Transverse colon (tissue), 4 donors: Measurements from ENCODE around the gene CEP290.
A peak's percentile ranks its signal among the peaks of the same experiment; 100 is the strongest.

ENCODE experiments used
- POLR2AphosphoS5 ChIP-seq, 3 donors: sonication (generic); formaldehyde crosslinking; IDR thresholded peaks; one replicate each; pipeline ENCODE4 v1.6.1; 2016; ENCODE audit warnings: antibody characterized with exemption in 3 of 3
- TF ChIP-seq, protein P1 (sequence below), 5 experiments: fragments of 200-600 bp in 3 of 5; fragments of 450-650 bp in 2 of 5; sonication (generic) in 3 of 5; IDR thresholded peaks; 1 replicate in 2 of 5; 2 replicates in 3 of 5; pipeline ENCODE4 v1.5.1; 2016 to 2017; ENCODE audit warnings: antibody characterized with exemption in 5 of 5, inconsistent platforms in 3 of 5, mild to moderate bottlenecking in 2 of 5, moderate library complexity in 1 of 5

- TF ChIP-seq POLR2AphosphoS5 (IDR thresholded peaks at IDR 0.05), result peak in 1 of 3 donors; percentile 19
- TF ChIP-seq, protein P1, sequence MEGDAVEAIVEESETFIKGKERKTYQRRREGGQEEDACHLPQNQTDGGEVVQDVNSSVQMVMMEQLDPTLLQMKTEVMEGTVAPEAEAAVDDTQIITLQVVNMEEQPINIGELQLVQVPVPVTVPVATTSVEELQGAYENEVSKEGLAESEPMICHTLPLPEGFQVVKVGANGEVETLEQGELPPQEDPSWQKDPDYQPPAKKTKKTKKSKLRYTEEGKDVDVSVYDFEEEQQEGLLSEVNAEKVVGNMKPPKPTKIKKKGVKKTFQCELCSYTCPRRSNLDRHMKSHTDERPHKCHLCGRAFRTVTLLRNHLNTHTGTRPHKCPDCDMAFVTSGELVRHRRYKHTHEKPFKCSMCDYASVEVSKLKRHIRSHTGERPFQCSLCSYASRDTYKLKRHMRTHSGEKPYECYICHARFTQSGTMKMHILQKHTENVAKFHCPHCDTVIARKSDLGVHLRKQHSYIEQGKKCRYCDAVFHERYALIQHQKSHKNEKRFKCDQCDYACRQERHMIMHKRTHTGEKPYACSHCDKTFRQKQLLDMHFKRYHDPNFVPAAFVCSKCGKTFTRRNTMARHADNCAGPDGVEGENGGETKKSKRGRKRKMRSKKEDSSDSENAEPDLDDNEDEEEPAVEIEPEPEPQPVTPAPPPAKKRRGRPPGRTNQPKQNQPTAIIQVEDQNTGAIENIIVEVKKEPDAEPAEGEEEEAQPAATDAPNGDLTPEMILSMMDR (IDR thresholded peaks at IDR 0.05), result no peak
Observed at GRCh38 chr12:88167384-88167783, 25.5 kb upstream of the CEP290 start.
